Spinal cord (tissue), 10 donors: ENCODE results near the gene NXPH4. TPM values are rescaled to one million over a fixed set of nuclear protein-coding genes. Genes with fewer than 3 reads are reported as not detected.

Experiments used
- DNase-seq, 6 donors: peaks; one replicate each; pipeline versions ENCODE4 v3.0.0 to v3.0.0-alpha.2; 2013 to 2015; ENCODE audit warnings: low spot score in 6 of 6, low read depth in 4 of 6
- H3K27ac ChIP-seq: one replicate; pipeline ENCODE4 v1.5.1; 2013; ENCODE audit warnings: low read depth, low read length, control low read depth
- H3K27me3 ChIP-seq: one replicate; pipeline ENCODE4 v1.6.1; 2013; ENCODE audit warnings: low read length; ENCODE audit not compliant: control insufficient read depth, insufficient read depth
- H3K36me3 ChIP-seq: one replicate; pipeline ENCODE4 v1.6.1; 2013; ENCODE audit warnings: low read length; ENCODE audit not compliant: control insufficient read depth, insufficient read depth
- H3K4me1 ChIP-seq: one replicate; pipeline ENCODE4 v1.6.1; 2013; ENCODE audit warnings: low read length; ENCODE audit not compliant: control insufficient read depth, insufficient read depth
- H3K4me3 ChIP-seq: one replicate; pipeline ENCODE4 v1.5.1; 2013; ENCODE audit warnings: low read depth, low read length, control low read depth
- H3K9me3 ChIP-seq: one replicate; pipeline ENCODE4 v1.6.1; 2013; ENCODE audit warnings: low read length; ENCODE audit not compliant: control insufficient read depth, insufficient read depth
- WGBS: methylation state at CpG from one replicate; pipeline ENCODE4 v1.1.5; 2013; ENCODE audit warnings: missing lambda C conversion rate; ENCODE audit not compliant: insufficient coverage; 5-methylcytosine and 5-hydroxymethylcytosine counted together
- polyA plus RNA-seq, 2 donors: library from polyadenylated mRNA; unstranded; fragments of 120-200 nt; gene quantifications; one replicate each; pipeline ENCODE4 v1.2.1, GENCODE V29; 2013; ENCODE audit not compliant: insufficient read length in 2 of 2
- total RNA-seq, 2 donors: library from RNA; depleted of rRNA in 1 of 2; stranded (reverse); fragments of 120-200 nt in 1 of 2; fragments of >200 nt in 1 of 2; gene quantifications; one replicate each; pipeline versions ENCODE4 v1.2.3 to v1.2.4, GENCODE V29; 2013 to 2014
- donor health status: healthy.

NXPH4 gene
- total and polyA plus RNA-seq, 4 donors = 7.8 to 31.9 (median 20.0) TPM

DNA sequence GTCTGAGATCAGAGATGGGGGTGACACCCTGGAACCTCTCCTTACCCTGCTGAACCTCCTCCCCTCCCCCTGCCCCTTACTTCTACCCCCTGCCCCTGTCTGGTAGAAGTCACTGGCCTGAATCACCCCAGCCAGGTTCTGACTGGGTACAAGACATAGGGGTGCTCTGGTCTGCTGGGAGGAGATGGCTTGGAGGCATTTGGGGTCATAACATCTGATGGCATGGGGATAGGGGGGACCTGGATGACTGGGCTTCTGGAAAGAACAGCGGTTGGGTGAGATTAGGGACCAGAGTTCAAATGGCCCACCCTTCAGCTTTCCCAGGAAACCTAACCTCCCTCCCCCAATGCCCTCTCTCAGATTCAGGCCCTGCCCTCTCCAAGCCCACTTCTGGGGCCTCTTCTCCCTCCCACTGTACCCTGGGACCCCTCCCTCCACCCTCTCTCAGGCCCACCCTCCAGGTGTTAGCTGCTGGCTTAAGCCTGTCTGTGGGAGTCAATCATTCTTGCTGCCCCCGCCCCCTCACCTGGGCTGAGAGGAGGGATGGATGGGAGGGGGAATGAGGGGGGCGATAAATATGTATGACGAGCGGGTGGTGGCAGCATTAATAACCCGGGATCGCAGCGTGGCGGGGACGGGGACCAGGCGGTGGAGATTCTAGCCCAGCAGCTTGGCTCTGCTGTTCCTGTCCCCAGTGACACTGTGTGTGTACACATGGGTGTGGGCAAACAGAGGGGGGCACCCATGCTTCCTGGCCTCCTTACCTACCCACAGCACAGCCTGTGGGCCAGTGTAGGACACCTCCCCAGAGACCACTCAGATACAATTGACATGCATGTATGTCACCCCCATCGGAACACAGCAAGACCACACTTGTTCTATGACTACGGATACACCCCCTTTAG lies 5.9 kb downstream of the NXPH4 start:
- H3K4me3 ChIP-seq = no peak overlapping the region
- H3K9me3 ChIP-seq = no peaks in the 10 kb centered on the region
- H3K27ac ChIP-seq = no peak overlapping the region
- 22% methylated on average over 11 of the region's 13 CpGs for WGBS
- H3K36me3 ChIP-seq = peaks cover 8% of the 10 kb centered on the region
- no peak for DNase-seq
- peaks cover 71% of the 10 kb centered on the region for H3K4me1 ChIP-seq
- H3K27me3 ChIP-seq = peaks cover 99% of the 10 kb centered on the region

DNA sequence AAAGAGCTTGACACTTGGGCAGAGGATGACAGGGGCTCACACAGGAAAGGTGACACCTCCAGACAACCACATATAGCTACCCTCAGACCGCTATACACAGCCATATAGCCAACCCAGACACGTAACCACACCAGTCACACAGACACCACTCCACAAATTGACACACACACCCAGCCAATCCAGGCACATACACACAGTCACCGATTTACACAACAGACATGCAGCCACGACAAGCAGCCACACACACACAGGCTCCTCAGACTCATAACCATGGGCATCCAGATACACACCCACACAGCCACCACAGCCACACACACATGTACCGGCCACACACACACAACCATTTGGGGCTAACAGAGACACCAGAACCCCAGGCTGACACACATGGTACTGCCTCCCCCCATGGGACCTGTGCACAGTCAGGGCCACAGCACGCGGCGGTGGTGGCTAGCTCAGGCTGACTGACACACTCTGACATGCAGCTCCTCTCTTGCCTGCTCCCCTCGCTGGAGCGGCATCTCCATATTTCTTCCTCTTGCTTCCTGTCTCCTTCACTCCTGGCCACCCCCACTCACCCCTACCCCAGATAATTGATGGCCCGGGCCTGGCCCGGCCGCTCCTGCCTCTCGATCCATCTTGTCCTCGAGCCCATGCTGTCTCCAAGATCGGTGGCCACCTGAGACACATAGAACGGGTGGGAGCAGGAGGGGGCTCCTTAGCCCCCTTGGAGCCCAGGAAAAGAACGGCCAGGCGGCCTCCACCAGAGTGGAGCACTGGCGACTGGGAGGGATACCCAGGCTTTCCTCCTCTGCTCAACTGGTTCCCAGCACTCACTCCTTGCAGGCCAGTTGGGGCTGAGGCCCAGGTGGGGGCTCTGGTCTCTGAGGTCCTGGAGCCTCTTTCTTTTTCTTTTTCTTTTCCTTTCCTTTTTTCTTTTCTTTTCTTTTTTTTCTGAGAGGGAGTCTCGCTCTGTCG lies 6.9 kb downstream of the NXPH4 start:
- no peak for DNase-seq
- Histone ChIP-seq H3K36me3 (peaks cover 8% of the 10 kb centered on the region), H3K4me1 (peaks cover 61% of the 10 kb centered on the region), H3K27me3 (peaks cover 95% of the 10 kb centered on the region), H3K9me3 (no peaks in the 10 kb centered on the region), H3K4me3 (no peak overlapping the region), H3K27ac (no peak overlapping the region)
- 31% methylated on average over 20 of the region's 22 CpGs for WGBS

DNA sequence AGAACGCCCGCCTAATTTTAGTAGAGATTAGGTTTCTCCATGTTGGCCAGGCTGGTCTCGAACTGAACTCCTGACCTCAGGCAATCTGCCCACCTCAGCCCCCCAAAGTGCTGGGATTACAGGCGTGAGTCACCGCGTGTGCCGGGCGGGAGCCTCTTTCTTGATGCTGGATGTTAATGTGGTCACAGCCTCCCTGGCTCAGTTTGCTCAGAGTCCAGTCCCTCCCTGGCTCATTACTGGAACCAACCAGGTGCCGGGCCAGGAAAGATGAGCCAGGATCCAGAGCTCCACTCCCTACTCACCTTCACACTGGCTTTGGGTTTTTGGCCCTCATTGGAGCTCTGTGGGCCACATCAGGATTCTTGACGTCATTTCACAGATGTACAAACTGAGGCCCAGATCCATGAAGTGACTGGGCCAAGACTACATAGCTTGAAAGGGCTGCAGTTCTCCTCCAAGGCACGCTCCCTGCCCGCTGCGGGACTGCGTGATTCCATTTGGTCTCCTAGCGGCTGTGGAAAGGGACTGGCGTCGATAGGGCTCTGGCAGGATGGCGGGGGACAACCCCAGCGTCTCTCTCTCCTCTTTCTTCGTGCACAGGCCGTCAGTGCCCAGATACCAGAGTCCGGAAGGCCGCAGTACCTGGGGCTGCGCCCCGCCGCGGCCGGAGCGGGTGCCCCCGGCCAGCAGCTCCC lies 7.8 kb downstream of the NXPH4 start:
- H3K36me3 ChIP-seq = peaks cover 8% of the 10 kb centered on the region
- peaks cover 58% of the 10 kb centered on the region for H3K4me1 ChIP-seq
- H3K4me3 ChIP-seq = no peak overlapping the region
- DNase-seq = no peak
- no peaks in the 10 kb centered on the region for H3K9me3 ChIP-seq
- WGBS = 24% methylated on average over 23 of the region's 30 CpGs
- no peak overlapping the region for H3K27ac ChIP-seq
- peaks cover 86% of the 10 kb centered on the region for H3K27me3 ChIP-seq

DNA sequence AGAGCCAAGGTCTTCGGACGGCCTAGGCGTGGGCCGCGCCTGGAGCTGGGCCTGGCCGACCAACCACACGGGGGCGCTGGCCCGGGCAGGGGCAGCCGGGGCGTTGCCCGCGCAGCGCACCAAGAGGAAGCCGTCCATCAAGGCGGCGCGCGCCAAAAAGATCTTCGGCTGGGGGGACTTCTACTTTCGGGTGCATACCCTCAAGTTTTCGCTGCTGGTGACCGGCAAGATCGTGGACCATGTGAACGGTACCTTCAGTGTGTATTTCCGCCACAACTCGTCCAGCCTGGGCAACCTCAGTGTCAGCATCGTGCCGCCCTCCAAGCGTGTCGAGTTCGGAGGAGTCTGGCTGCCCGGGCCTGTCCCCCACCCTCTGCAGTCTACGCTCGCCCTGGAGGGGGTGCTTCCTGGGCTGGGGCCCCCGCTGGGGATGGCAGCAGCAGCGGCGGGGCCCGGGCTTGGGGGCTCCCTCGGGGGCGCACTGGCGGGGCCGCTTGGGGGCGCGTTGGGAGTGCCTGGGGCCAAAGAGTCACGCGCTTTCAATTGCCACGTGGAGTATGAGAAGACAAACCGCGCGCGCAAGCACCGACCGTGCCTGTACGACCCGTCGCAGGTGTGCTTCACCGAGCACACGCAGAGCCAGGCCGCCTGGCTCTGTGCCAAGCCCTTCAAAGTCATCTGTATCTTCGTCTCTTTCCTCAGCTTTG lies 8.5 kb downstream of the NXPH4 start:
- Histone ChIP-seq H3K4me3 (no peak overlapping the region), H3K4me1 (peaks cover 58% of the 10 kb centered on the region), H3K27ac (no peak overlapping the region), H3K9me3 (no peaks in the 10 kb centered on the region), H3K36me3 (peaks cover 8% of the 10 kb centered on the region), H3K27me3 (peaks cover 79% of the 10 kb centered on the region)
- peak in 1 of 6 donors; percentile 68 for DNase-seq
- 11% methylated on average over 61 of the region's 61 CpGs for WGBS

DNA sequence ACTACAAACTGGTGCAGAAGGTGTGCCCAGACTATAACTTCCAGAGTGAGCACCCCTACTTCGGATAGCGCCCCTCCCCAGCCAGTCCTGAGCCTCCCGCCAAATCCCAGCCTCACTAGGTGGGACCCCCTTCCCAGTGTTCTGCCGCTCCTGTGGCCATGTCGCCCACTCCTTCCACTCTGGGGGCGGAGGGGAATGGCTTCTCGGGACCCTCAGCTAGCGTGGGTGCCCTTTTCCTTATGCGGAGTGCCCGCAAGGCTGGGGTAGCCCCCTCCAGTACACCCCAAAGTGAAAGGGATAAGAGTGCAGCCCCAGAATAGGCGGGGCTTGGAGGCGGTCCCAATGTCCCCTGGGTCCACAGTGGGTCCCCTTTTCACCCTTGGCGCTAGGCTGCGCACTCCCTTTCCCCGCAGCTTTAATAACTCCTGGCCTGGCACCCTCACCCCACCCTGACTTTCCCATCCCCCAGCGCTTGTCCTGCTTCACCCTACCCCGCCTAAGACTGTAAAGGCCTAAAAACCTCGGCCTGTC lies 9.2 kb downstream of the NXPH4 start:
- Histone ChIP-seq H3K27me3 (peaks cover 72% of the 10 kb centered on the region), H3K4me3 (no peak overlapping the region), H3K9me3 (no peaks in the 10 kb centered on the region), H3K27ac (no peak overlapping the region), H3K4me1 (peaks cover 59% of the 10 kb centered on the region), H3K36me3 (peaks cover 8% of the 10 kb centered on the region)
- 27% methylated on average over 18 of the region's 18 CpGs for WGBS
- no peak for DNase-seq

DNA sequence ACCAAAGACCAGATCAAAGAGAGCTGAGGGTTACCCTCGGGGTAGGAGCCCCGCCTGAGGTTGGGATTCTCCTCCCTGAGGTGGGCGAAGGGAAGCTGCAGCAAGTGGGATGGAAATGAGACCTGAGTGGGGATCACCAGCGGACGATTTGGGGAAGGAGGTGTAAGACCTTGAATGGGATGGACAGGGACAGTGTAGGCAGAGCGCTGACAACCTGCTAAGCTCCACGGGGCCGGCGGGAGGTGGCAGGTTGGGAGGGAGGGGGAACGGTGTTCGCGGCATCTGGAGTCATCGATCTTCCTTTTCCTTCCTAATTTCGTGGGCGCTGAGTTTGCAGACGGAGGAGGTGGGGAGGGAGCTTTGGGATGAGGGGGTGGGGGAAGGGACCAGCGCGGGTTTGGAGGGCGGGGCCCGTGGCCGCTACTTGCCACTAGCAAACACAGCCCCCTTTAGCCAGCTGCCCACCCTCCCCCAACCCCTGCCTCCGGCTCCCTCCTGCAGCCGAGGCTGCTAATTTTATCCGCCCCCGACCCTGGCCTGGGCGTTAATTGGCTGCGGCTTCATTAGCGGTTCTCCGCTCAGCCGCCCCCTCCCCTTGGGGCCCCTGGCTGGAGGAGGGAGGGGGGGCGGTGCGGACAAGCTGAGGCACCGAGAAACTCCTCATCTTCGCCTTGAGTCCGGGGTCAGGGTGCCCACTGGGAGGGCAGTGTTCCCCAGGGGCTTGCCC lies 10.2 kb downstream of the NXPH4 start:
- Histone ChIP-seq H3K27me3 (peaks cover 62% of the 10 kb centered on the region), H3K4me1 (peaks cover 60% of the 10 kb centered on the region), H3K4me3 (no peak overlapping the region), H3K36me3 (peaks cover 16% of the 10 kb centered on the region), H3K27ac (no peak overlapping the region), H3K9me3 (no peaks in the 10 kb centered on the region)
- 9% methylated on average over 17 of the region's 35 CpGs for WGBS
- no peak for DNase-seq

DNA sequence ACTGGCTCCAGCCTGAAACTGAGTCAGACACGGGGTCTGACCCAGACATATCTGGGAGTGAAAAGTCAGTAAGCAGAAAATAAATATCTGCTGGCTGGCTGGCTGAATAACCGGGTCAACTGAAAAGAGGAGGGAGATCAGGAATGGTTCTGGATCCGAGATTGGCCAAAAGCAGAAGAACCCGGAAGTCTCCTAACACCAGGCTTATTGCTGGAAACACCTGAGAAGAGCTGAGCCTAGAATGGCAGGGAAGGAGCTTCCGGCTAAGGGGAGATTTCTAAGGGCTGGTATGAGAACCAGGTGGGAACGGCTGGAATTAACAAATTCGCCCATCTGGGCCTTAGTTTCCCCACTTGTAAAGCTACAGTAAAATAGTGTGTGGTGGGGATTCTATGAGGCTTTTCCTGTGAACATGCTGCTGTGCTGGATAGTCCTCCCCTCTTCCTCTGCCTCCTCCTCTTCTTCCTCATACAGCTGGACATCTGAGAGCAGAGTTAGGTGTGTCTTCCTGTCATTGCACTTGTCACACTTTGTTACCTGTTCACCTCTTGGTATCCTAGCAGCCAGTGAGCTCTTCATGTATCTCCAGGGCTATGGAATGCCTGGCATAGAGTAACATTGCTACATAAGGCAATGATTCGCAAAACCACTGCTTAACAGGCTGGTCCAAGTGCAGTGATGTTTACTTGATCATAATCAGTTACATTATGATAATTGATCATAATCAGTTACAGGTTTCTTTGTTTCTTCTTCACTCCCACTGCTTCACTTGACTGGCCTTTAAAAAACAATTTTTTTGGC lies 10.9 kb downstream of the NXPH4 start:
- WGBS = 29% methylated on average over 4 of the region's 8 CpGs
- Histone ChIP-seq H3K4me1 (peaks cover 58% of the 10 kb centered on the region), H3K27me3 (peaks cover 55% of the 10 kb centered on the region), H3K4me3 (no peak overlapping the region), H3K36me3 (peaks cover 23% of the 10 kb centered on the region), H3K9me3 (no peaks in the 10 kb centered on the region), H3K27ac (no peak overlapping the region)
- no peak for DNase-seq
